Activated CD8-positive, alpha-beta memory T cell treated with anti-CD3 and anti-CD28 coated beads for 24 hours (primary cell): ENCODE results near the gene CSNK2B.

Source experiments
- DNase-seq: peaks from one replicate; pipeline ENCODE4 v3.0.0-alpha.2; 2020

CSNK2B gene

GRCh38 chr6:31717499-31718222 is 51.8 kb downstream of the CSNK2B start:
- no peak for DNase-seq

- DNase-seq, result no peak
Measured at GRCh38 chr6:31718265-31718664, 52.4 kb downstream of the CSNK2B start.

- no peak for DNase-seq
Measured at GRCh38 chr6:31719001-31719400, 53.1 kb downstream of the CSNK2B start.
